Measurements from ENCODE around the gene CYP26C1.
A peak's percentile ranks its signal among the peaks of the same experiment; 100 is the strongest.

Gene CYP26C1

DNA sequence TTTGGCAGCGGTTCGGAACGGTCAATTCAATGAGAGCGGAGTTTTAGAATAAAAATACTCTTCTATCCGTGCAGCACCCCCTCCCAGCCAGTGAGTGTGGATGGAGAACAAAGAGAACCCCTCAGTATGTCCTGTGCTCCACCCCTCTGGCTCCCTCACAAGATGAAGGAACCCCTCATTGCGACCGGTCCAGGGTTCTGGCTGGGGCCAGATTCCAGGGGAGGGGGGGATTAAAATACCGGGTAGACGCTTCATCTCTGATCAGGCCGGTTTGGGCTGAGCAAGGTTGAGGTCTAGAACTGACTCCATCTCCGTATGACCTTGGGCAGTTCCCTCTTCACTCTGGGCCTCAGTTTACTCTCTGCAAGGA, 5.9 kb downstream of the CYP26C1 start:
- Histone ChIP-seq H3K36me3 (ENCODE audit: control insufficient read depth, insufficient read depth, low read length) (no peaks in the 10 kb centered on the region), H3K4me1 (ENCODE audit: control insufficient read depth, insufficient read depth, low read length) (peaks cover 12% of the 10 kb centered on the region), H3K4me3 (ENCODE audit: low read length) (no peak overlapping the region), H3K27me3 (ENCODE audit: control insufficient read depth, insufficient read depth, low read length) (peaks cover 98% of the 10 kb centered on the region), H3K9ac (ENCODE audit: low read length) (no peak overlapping the region), H3K9me3 (ENCODE audit: control insufficient read depth, low read length) (no peaks in the 10 kb centered on the region)

DNA sequence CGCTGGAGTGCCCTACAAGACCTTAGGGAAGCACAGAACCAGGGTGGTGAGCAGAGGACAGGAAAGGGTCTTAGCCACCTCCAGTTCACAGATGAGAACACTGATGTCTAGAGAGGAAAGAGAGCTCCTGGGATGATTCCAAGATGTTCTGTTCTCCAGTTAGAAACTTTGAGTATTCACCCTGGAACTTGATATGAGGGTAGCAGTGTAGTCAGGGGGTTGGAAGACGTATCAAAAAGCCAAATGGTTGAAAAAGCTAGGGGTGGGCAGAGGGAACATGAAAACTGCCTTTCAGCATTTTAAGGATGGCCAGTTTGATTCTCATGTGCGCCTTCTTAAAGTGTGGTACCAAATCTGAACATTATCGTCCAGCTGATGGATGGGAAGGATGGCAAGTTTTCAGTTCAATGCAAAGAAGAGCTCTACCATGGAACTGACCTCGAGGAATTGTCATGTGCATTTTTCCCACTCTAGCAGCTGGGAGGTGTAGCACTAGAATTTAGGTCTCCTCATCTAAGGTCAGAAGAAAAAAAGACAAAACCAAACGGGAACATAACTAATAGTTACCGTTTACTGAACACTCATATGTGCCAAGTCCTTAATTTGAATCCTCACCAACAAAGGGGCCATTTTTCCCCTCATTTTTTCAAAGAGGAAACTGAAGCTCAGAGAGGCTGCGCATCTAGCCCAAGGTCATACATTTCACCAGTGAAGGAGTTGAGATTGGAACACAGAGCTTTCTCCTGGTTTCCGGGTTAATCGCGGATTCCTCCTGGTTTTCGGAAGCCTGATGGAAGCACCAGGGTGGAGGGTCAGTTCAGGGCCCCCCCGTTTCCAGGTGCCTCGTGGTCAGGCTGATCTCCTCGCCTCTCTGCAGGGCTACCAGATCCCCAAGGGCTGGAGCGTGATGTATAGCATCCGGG, 7.1 kb downstream of the CYP26C1 start:
- no peak overlapping the region for H3K9ac ChIP-seq (ENCODE audit: low read length)
- H3K27me3 ChIP-seq (ENCODE audit: control insufficient read depth, insufficient read depth, low read length), result peaks cover 98% of the 10 kb centered on the region
- H3K9me3 ChIP-seq (ENCODE audit: control insufficient read depth, low read length), result no peaks in the 10 kb centered on the region
- H3K36me3 ChIP-seq (ENCODE audit: control insufficient read depth, insufficient read depth, low read length), result no peaks in the 10 kb centered on the region
- H3K4me1 ChIP-seq (ENCODE audit: control insufficient read depth, insufficient read depth, low read length), result peaks cover 11% of the 10 kb centered on the region
- no peak overlapping the region for H3K4me3 ChIP-seq (ENCODE audit: low read length)

DNA sequence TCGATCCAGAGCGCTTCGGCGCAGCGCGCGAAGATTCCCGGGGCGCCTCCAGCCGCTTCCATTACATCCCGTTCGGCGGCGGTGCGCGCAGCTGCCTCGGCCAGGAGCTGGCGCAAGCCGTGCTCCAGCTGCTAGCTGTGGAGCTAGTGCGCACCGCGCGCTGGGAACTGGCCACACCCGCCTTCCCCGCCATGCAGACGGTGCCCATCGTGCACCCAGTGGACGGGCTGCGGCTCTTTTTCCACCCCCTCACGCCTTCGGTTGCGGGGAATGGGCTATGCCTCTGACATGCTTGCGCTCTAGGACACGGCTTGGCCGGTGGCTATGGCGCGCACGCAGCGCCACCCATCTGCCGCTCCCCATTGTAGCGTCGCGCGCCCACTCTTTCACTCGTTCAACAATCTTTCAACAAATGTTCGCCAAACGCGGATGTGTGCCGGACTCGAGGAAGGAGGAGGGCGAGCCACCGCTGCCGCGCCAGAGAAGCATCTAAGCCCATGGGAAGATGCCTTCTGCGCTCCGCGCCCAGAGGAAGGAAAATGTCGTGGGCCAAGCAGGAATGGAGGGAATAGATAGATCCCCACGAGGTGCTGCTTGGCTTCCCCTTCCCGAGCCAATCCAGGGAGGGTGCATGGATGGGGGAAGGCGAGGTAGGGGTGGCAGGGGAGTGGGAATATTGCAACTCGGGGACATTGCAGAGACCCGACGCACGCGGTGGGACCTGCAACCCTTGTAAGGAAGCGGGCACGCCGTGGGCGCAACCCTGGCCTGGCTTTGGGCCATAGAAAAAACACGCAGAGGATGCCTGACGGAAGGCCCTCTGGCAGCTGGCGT, 8.0 kb downstream of the CYP26C1 start:
- Histone ChIP-seq H3K9ac (ENCODE audit: low read length) (no peak overlapping the region), H3K9me3 (ENCODE audit: control insufficient read depth, low read length) (no peaks in the 10 kb centered on the region), H3K27me3 (ENCODE audit: control insufficient read depth, insufficient read depth, low read length) (peaks cover 98% of the 10 kb centered on the region), H3K36me3 (ENCODE audit: control insufficient read depth, insufficient read depth, low read length) (no peaks in the 10 kb centered on the region), H3K4me3 (ENCODE audit: low read length) (no peak overlapping the region), H3K4me1 (ENCODE audit: control insufficient read depth, insufficient read depth, low read length) (peaks cover 19% of the 10 kb centered on the region)

DNA sequence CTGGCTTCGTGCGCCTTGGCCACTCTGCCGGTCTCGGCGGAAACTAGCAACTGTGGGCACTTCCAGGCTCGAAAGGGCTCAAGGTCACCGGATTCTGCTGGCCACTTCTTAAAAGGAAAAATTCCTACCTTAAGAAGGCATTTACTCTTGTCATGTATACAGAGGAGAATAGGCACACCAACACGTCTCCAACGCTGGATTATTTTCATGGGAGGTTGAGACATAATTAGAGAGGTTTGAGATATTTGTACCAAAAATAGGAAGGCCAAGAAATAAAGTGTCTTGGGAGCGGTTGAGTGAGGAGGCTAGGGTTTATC, 8.6 kb downstream of the CYP26C1 start:
- H3K4me1 ChIP-seq (ENCODE audit: control insufficient read depth, insufficient read depth, low read length), result peaks cover 20% of the 10 kb centered on the region
- peaks cover 96% of the 10 kb centered on the region for H3K27me3 ChIP-seq (ENCODE audit: control insufficient read depth, insufficient read depth, low read length)
- H3K9me3 ChIP-seq (ENCODE audit: control insufficient read depth, low read length), result no peaks in the 10 kb centered on the region
- no peak overlapping the region for H3K9ac ChIP-seq (ENCODE audit: low read length)
- no peaks in the 10 kb centered on the region for H3K36me3 ChIP-seq (ENCODE audit: control insufficient read depth, insufficient read depth, low read length)
- no peak overlapping the region for H3K4me3 ChIP-seq (ENCODE audit: low read length)

DNA sequence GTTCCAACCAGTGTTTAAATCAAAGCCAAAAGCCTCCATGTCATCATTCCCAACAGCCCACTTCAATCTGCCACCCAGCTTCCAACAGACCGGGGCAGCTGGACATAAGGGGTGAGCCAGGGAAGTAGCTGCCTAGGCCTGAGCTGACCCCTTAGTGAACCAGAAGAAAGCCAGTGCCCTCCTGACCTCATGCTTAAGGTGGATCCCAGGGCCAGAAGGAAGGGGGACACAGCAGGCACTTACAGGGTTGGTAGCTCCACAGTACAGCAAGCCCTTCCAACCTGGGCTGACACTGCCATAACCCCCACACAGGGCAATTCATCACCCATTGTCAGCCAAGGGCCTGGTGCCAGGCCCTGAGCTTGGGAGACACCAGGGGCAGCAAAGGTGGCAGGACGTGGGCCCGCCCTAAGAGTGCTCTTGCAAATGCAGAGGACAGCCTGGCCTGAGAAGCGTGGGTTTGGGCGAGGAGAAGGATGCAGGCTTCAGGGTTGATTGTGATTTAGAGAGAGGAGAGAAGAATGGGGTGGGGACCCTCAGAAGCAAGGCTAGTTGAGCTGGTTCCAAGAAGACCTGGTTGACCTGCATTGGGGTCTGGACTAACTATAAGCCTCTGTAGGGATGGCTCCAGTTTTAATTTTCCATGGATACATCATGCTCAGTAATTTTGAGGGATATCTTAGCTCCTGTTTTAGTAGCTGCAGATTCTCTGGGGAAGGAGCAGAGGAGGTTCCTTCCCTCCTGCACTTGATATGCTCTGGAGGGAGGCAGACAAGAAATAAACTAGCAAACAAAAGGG, 10.0 kb downstream of the CYP26C1 start:
- H3K9ac ChIP-seq (ENCODE audit: low read length), result no peak overlapping the region
- H3K36me3 ChIP-seq (ENCODE audit: control insufficient read depth, insufficient read depth, low read length), result no peaks in the 10 kb centered on the region
- H3K9me3 ChIP-seq (ENCODE audit: control insufficient read depth, low read length), result no peaks in the 10 kb centered on the region
- H3K27me3 ChIP-seq (ENCODE audit: control insufficient read depth, insufficient read depth, low read length), result peaks cover 96% of the 10 kb centered on the region
- H3K4me1 ChIP-seq (ENCODE audit: control insufficient read depth, insufficient read depth, low read length), result peaks cover 30% of the 10 kb centered on the region
- no peak overlapping the region for H3K4me3 ChIP-seq (ENCODE audit: low read length)

DNA sequence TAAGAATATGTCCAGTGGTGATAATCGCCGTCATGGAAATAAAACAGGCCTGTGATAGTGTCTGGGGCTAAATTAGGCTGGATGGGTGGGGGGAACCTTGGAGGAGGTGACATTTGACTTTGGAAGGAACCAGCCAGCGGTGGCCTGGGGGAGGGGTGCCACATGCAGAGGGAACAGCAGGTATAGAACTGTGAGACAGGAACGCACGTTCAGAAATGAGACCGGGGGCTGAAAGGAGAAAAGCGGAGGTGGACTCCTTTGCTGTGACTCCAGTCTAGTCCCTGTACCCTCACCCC, 10.5 kb downstream of the CYP26C1 start:
- Histone ChIP-seq H3K9me3 (ENCODE audit: control insufficient read depth, low read length) (no peaks in the 10 kb centered on the region), H3K4me3 (ENCODE audit: low read length) (no peak overlapping the region), H3K9ac (ENCODE audit: low read length) (no peak overlapping the region), H3K36me3 (ENCODE audit: control insufficient read depth, insufficient read depth, low read length) (no peaks in the 10 kb centered on the region), H3K4me1 (ENCODE audit: control insufficient read depth, insufficient read depth, low read length) (peaks cover 30% of the 10 kb centered on the region), H3K27me3 (ENCODE audit: control insufficient read depth, insufficient read depth, low read length) (peaks cover 96% of the 10 kb centered on the region)

DNA sequence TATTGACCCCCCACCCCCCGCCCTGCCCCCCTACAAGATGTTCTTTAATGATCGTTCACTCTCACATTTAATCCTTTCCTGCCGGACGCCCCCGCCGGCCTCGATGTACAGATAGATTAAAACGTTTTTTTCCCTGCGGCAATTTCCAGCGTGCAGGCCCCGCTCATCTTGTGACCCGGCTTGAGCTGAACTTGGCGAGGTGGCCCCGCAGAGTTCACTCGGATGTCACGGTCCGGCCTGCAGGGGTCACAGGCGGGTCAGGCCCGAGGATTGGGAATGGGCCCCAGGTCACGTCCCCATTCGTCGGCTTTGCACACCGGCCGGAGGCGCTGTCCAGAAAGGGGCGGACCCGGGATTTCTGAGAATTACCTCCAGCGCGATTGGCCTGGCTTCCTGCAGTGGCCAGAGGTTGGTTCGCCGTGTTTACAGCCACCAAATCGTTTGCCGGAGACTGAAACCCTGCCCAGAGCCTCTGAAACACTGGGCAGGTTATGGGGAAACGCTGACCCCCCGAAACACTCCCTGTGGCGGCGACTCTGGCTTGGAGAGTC, 11.2 kb downstream of the CYP26C1 start:
- Histone ChIP-seq H3K4me3 (ENCODE audit: low read length) (peak overlapping the region; percentile 27), H3K36me3 (ENCODE audit: control insufficient read depth, insufficient read depth, low read length) (no peaks in the 10 kb centered on the region), H3K9me3 (ENCODE audit: control insufficient read depth, low read length) (no peaks in the 10 kb centered on the region), H3K4me1 (ENCODE audit: control insufficient read depth, insufficient read depth, low read length) (peaks cover 30% of the 10 kb centered on the region), H3K9ac (ENCODE audit: low read length) (no peak overlapping the region), H3K27me3 (ENCODE audit: control insufficient read depth, insufficient read depth, low read length) (peaks cover 96% of the 10 kb centered on the region)

DNA sequence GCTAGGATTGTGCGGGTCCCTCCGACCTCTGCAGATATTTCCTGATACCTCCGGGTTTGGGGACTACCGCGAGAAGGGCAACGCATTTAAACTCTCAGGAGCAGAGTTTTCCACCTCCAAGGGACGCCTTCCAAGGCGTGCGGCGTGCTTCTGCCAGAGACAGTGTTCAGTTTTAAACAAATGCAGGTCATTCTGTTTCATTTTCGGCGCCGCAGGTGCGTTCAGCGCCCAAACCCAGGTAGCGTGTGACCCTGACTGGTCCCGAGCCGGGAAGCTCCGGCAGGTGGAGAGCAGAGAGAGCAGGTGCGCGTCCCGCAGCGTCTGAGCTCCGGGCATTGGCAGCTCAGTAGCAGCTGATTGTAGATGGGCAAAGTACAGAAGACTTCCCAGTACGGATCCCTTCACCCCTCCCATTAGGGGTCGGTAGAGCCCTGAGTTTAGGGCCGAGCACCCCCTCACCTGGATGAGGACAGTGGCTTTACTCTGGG, 11.7 kb downstream of the CYP26C1 start:
- peaks cover 30% of the 10 kb centered on the region for H3K4me1 ChIP-seq (ENCODE audit: control insufficient read depth, insufficient read depth, low read length)
- H3K9ac ChIP-seq (ENCODE audit: low read length), result no peak overlapping the region
- H3K27me3 ChIP-seq (ENCODE audit: control insufficient read depth, insufficient read depth, low read length), result peaks cover 95% of the 10 kb centered on the region
- H3K36me3 ChIP-seq (ENCODE audit: control insufficient read depth, insufficient read depth, low read length), result no peaks in the 10 kb centered on the region
- H3K9me3 ChIP-seq (ENCODE audit: control insufficient read depth, low read length), result no peaks in the 10 kb centered on the region
- peak overlapping the region; percentile 27 for H3K4me3 ChIP-seq (ENCODE audit: low read length)

DNA sequence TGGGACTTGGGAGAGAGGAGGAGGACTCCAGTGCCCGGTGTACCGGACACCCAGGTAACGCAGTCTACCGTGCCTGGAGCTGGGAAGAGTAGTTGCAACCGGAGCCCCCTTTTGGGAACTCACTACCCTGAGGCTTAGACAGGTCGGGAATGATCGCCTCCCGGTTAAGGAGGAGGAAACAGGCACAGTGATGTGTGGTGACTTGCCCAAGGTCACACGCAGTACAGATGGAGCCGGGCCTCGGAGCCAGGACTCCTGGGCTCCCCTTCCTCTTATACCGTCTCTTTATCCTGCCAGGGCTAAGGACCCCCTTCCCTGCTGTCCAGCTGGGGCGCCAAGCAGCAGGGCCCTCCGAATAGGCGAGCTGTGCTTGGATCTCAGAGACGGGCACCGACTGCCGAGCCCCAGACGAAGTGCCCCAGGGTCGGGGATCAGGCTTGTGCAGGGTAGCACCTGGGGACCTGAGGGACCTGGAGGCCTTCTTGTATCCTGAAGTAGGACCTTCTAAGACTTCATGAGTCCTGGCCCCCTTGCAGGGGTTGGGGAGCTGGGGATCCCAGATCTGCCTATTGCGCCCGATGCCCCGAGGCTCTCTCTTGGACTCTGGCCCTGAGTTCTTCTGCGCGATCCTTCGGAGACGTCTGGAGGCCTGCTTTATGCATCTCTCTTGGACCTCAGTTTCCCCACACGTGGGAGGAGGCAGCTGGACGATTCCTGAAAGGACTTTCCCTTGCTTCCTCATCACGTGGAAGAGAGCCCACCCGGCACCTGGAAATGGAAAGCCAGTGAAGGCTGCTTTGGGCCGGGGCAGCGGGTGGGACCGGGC, 12.3 kb downstream of the CYP26C1 start:
- peaks cover 91% of the 10 kb centered on the region for H3K27me3 ChIP-seq (ENCODE audit: control insufficient read depth, insufficient read depth, low read length)
- peaks cover 32% of the 10 kb centered on the region for H3K4me1 ChIP-seq (ENCODE audit: control insufficient read depth, insufficient read depth, low read length)
- H3K4me3 ChIP-seq (ENCODE audit: low read length), result no peak overlapping the region
- H3K9me3 ChIP-seq (ENCODE audit: control insufficient read depth, low read length), result no peaks in the 10 kb centered on the region
- H3K36me3 ChIP-seq (ENCODE audit: control insufficient read depth, insufficient read depth, low read length), result no peaks in the 10 kb centered on the region
- no peak overlapping the region for H3K9ac ChIP-seq (ENCODE audit: low read length)

DNA sequence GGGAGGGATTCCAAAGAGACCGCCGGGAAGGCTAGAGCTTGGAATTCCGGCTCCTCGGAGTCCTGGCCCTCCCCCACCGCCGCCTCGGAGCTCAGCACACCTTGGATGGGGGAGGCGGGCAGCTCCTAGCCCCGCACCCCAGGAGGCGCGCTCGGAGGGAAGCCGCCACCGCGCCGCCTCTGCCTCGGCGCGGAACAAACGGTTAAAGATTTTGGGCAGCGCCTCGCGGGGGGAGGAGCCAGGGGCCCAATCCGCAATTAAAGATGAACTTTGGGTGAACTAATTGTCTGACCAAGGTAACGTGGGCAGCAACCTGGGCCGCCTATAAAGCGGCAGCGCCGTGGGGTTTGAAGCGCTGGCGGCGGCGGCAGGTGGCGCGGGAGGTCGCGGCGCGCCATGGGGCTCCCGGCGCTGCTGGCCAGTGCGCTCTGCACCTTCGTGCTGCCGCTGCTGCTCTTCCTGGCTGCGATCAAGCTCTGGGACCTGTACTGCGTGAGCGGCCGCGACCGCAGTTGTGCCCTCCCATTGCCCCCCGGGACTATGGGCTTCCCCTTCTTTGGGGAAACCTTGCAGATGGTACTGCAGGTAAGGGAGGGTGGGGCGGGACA, 13.0 kb downstream of the CYP26C1 start, which contains the start of gene CYP26A1:
Gene CYP26A1, plus strand, starts transcription at position 355 of the 608 bp plus-strand sequence. Its CDS starts 42 bp downstream, at position 397.
- no peak within 1 kb of the TSS for H3K4me3 ChIP-seq (ENCODE audit: low read length)

More for the DNA sequence above, 13.0 kb downstream of the CYP26C1 start, which contains the start of gene CYP26A1:
- H3K9me3 ChIP-seq (ENCODE audit: control insufficient read depth, low read length), result no peaks in the 10 kb centered on the region
- H3K36me3 ChIP-seq (ENCODE audit: control insufficient read depth, insufficient read depth, low read length), result no peaks in the 10 kb centered on the region
- H3K9ac ChIP-seq (ENCODE audit: low read length), result no peak within 1 kb of the TSS
- H3K4me1 ChIP-seq (ENCODE audit: control insufficient read depth, insufficient read depth, low read length), result peaks cover 27% of the 10 kb centered on the region
- peaks cover 89% of the 10 kb centered on the region for H3K27me3 ChIP-seq (ENCODE audit: control insufficient read depth, insufficient read depth, low read length)
